SK-N-MC (cell line): Measurements from ENCODE around the gene COL27A1.
"Not testable (repeated sequence)": the region's sequence is repeated elsewhere in the genome, so short reads cannot be mapped to it uniquely, and the experiment has no call there.

ENCODE experiments used
- EZH2 ChIP-seq: fragments of 200-600 bp; sonication (generic); IDR thresholded peaks from one replicate; pipeline ENCODE4 v1.6.1; 2017; ENCODE audit warnings: antibody characterized with exemption
- FOXP2 ChIP-seq: optimal IDR thresholded peaks from 2 replicates; pipeline ENCODE3; 2011; ENCODE audit warnings: mild to moderate bottlenecking, moderate library complexity; ENCODE audit not compliant: insufficient read depth; ENCODE audit errors: extremely low read length, control extremely low read depth
- POLR2AphosphoS5 ChIP-seq: IDR thresholded peaks from 2 replicates; pipeline ENCODE4 v1.6.1; 2012; ENCODE audit warnings: mild to moderate bottlenecking, low read depth, low read length, borderline replicate concordance

GRCh38 chr9:114331229-114332195 is 176.2 kb downstream of the COL27A1 start:
- not testable (repeated sequence) for TF ChIP-seq POLR2AphosphoS5, EZH2, FOXP2
